GM10266 (cell line): Measurements from ENCODE around the gene TTLL4.
A peak's percentile ranks its signal among the peaks of the same experiment; 100 is the strongest.

Experiments used
- DNase-seq: peaks from one replicate; pipeline ENCODE4 v3.0.0; 2012; ENCODE audit errors: extremely low spot score
- TF ChIP-seq, protein P1 (sequence below): IDR thresholded peaks from 2 replicates; pipeline ENCODE4 v1.5.1; 2012; ENCODE audit warnings: mild to moderate bottlenecking, low read depth; ENCODE audit not compliant: control insufficient read depth, insufficient read depth; ENCODE audit errors: missing control alignments

The TTLL4 gene

DNA sequence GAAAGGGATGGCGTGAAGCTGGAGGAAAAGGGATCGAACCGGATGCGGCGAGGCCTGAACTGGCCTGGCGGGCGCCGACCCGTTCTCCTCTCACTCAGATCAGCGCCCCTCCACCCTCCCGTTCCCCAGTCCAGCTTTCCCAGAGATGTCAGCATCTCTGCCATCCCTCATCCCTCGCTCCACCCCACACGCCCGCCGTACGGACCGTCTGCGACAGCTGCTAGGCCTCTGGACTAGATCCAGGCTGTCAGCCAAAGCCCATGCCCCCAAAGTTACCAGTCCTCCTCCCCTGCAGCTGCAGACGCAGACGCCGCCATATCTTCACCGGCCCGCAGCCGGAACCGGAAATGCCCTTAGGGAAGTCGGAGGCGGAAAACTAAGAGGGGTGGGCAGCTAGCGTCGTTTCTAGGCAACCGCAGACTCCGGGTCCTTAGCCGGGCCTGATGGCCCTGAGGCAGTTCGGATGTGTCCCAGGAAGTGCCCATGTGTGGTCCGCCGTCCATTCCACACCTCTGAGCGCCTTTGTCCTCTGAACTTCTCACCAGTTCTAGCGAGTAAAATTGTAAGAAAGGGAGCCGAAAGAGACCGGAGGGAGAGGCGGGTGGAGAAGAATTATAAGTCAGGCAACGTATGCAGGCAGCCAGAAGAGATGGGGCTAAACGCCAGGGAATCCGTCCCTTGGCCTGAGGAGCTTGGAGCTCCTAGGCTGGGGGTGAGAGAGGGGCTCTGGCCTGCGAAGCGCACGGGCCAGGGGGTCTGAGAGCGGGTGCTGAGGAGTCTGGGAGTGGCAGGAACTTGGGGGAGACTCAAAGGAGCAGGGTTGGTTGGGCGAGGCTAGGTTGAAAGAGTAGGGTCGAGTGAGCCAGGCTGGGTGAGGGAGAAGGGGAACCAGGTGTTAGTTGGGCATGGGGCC, 38.7 kb upstream of the TTLL4 start, which contains the start of the genes RNF25 and STK36:
RNF25 (minus strand) TSS at position 349 of the 913 bp plus-strand sequence; CDS start at position 317, 32 bp downstream.
STK36 (plus strand) TSS at position 433 of the 913 bp plus-strand sequence. CDS start 744 bp downstream, outside the sequence.
- peak; percentile 86 for DNase-seq
- TF ChIP-seq, protein P1, sequence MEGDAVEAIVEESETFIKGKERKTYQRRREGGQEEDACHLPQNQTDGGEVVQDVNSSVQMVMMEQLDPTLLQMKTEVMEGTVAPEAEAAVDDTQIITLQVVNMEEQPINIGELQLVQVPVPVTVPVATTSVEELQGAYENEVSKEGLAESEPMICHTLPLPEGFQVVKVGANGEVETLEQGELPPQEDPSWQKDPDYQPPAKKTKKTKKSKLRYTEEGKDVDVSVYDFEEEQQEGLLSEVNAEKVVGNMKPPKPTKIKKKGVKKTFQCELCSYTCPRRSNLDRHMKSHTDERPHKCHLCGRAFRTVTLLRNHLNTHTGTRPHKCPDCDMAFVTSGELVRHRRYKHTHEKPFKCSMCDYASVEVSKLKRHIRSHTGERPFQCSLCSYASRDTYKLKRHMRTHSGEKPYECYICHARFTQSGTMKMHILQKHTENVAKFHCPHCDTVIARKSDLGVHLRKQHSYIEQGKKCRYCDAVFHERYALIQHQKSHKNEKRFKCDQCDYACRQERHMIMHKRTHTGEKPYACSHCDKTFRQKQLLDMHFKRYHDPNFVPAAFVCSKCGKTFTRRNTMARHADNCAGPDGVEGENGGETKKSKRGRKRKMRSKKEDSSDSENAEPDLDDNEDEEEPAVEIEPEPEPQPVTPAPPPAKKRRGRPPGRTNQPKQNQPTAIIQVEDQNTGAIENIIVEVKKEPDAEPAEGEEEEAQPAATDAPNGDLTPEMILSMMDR: no peak

DNA sequence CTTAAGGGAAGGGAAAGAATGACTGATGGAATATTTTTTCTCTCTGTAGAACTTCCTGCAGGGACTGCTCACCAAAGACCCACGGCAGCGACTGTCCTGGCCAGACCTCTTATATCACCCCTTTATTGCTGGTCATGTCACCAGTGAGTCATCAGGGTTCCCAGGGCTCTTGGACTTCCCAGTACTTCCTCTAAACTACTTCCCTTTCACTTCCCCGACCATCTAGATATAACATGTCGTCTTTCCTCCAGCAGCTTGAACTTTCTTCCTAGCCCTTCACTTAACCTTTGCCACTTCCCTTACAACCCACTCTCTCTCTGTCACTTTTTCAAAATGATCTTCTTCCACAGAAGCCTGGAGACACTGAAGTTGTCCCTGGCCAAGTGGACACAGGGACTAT, 31.5 kb upstream of the TTLL4 start:
- no peak for DNase-seq
- TF ChIP-seq, protein P1: no peak

DNA sequence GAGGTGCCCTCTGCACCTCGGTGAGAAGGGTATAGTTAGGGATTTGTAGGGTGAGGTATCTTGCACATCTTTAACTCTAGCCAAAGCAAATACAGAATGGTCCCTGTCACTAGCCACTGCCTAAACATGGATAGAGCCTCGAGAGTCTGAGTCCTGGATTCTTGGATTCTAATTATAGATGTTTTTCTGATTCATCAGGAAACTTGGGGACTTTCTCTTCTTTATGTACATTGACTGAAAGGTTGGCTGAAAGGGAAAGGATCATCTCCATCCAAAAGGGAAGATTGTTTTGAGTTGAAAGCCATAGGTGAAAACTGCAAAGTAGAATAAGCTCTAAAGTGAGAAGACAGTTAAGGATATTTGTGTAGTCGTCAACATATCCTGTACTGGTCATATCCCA, 30.6 kb upstream of the TTLL4 start:
- DNase-seq: no peak
- TF ChIP-seq, protein P1: no peak

DNA sequence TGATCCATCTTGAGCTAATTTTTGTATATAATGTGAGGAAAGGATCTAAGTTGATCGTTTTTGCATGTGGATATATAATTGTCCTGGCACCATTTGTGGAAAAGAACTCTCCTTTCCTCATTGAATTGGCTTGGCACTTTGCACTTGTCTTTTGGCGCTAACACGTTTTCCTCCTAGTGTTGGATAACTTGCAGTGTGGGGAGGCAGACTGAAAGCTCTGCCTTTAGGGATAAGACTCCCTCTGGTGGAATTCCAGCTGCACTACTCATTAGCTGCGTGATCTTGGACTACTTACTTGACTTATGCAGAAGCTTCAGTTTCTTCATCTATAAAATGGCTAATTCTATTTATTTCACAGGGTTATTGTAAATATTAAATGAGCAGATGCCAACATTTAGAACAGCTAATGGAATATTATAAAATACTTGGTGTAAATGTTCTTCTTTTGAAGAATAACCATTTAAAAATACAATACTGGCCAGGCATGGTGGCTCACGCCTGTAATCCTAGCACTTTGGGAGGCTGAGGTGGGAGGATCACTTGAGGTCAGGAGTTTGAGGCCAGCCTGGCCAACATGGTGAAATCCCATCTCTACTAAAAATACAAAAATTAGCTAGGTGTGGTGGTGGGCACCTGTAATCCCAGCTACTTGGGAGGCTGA, 23.1 kb upstream of the TTLL4 start:
- DNase-seq: peak; percentile 31
- TF ChIP-seq, protein P1: peak; percentile 61

DNA sequence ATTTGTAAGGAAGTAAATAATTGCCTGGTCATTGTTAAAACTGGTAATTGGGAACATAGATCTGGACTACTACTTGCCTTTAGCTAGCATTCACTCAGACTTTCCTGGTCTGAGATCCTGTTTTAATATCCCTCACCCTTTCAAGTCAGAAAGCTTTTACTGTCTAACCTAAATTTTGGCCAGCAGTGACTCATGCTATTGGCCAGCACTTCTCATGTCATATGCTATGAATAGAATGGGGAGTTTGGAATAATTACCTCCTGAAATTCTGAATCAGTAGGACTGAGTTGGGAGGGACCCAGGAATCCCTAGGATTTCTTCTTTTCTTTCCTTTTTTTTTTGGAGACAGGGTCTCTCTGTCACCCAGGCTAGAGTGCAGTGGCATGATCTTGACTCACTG, 19.4 kb upstream of the TTLL4 start:
- no peak for DNase-seq
- TF ChIP-seq, protein P1: no peak

DNA sequence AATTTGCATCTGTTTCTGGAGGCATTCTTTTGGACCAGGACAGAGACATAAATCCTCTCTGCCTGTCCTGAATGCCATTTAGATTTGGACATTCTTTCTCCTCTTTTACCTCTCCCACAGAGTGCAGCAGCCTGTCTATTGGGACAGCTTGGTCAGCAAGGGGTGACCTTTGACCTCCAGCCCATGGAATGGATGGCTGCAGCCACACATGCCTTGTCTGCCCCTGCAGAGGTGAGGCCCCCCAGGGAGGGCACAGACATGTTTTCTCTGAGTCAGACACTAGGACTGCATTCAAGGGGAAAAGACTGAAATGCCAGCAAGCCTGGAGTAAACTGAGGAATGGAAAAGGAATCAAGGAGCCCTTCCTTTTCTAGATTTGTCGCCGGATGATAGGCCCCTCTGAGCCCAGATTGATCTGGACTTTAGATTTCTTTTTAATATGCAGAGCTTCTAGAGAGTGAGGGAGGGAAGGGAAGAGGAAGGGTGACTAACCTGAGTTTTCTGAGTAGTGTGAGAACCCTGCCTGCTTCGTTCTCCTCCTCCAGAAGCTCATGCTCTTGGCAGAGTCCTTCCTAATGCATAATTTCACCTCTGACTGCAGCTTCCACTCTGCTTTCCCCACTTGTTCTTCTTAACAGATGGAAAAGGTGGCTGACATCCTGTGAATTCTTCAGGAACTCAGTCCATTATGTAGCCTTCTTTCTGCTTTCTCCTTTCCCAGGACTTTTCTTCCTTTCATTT, 16.1 kb upstream of the TTLL4 start:
- no peak for DNase-seq
- TF ChIP-seq, protein P1: no peak
